Tibial nerve (tissue), 4 donors: ENCODE measurements around the gene GPR32.

Source experiments
- CTCF ChIP-seq, 5 experiments: fragments of 200-600 bp in 3 of 5; fragments of 450-650 bp in 2 of 5; sonication (generic) in 3 of 5; IDR thresholded peaks; one replicate each; pipeline ENCODE4 v1.5.1; 2016 to 2019; ENCODE audit warnings: antibody characterized with exemption in 5 of 5, mild to moderate bottlenecking in 3 of 5, moderate library complexity in 2 of 5
- EP300 ChIP-seq, 2 donors: sonication (generic); formaldehyde crosslinking; IDR thresholded peaks; one replicate each; pipeline ENCODE4 v1.6.1; 2017; ENCODE audit warnings: antibody characterized with exemption in 2 of 2, mild to moderate bottlenecking in 1 of 2
- POLR2A ChIP-seq, 2 donors: fragments of 450-650 bp; IDR thresholded peaks; one replicate each; pipeline ENCODE4 v1.6.1; 2017; ENCODE audit warnings: antibody characterized with exemption in 2 of 2, mild to moderate bottlenecking in 2 of 2, moderate library complexity in 2 of 2

GRCh38 chr19:50764409-50764808 lies 5.9 kb upstream of the GPR32 start:
- no peak for TF ChIP-seq CTCF (IDR thresholded peaks at IDR 0.05)
- no peak for TF ChIP-seq EP300 (IDR thresholded peaks at IDR 0.05)
- TF ChIP-seq POLR2A (IDR thresholded peaks at IDR 0.05), result no peak
